Esophagus muscularis mucosa (tissue), 4 donors: ENCODE data around the gene EBF4.

ENCODE experiments used
- CTCF ChIP-seq, 3 experiments: fragments of 200-600 bp in 2 of 3; fragments of 450-650 bp in 1 of 3; sonication (generic) in 2 of 3; IDR thresholded peaks; one replicate each; pipeline ENCODE4 v1.5.1; 2017 to 2019; ENCODE audit warnings: antibody characterized with exemption in 3 of 3, mild to moderate bottlenecking in 2 of 3, moderate library complexity in 1 of 3
- EP300 ChIP-seq: sonication (generic); formaldehyde crosslinking; IDR thresholded peaks from one replicate; pipeline ENCODE4 v1.6.1; 2017; ENCODE audit warnings: antibody characterized with exemption
- POLR2A ChIP-seq: fragments of 450-650 bp; IDR thresholded peaks from one replicate; pipeline ENCODE4 v1.6.1; 2017; ENCODE audit warnings: antibody characterized with exemption, moderate library complexity, mild to moderate bottlenecking, low read depth
- POLR2AphosphoS5 ChIP-seq, 2 donors: sonication (generic); formaldehyde crosslinking; IDR thresholded peaks; one replicate each; pipeline ENCODE4 v1.6.1; 2017; ENCODE audit warnings: antibody characterized with exemption in 2 of 2

GRCh38 chr20:2729251-2729713 is 36.7 kb downstream of the EBF4 start:
- TF ChIP-seq POLR2AphosphoS5 (IDR thresholded peaks at IDR 0.05) (no peak), CTCF (IDR thresholded peaks at IDR 0.05) (no peak), POLR2A (no peak), EP300 (no peak)
